Iris pigment epithelial cell (primary cell): ENCODE measurements around the gene GALNT2.

Experiments
- DNase-seq: peaks from one replicate; pipeline ENCODE4 v3.0.0-alpha.2; 2011; ENCODE audit warnings: low read depth

The GALNT2 gene

GRCh38 chr1:230146709-230147108 is 79.7 kb downstream of the GALNT2 start:
- no peak for DNase-seq

GRCh38 chr1:230147253-230148125 is 80.5 kb downstream of the GALNT2 start:
- DNase-seq = no peak

GRCh38 chr1:230148126-230148652 is 81.2 kb downstream of the GALNT2 start:
- no peak for DNase-seq

DNA sequence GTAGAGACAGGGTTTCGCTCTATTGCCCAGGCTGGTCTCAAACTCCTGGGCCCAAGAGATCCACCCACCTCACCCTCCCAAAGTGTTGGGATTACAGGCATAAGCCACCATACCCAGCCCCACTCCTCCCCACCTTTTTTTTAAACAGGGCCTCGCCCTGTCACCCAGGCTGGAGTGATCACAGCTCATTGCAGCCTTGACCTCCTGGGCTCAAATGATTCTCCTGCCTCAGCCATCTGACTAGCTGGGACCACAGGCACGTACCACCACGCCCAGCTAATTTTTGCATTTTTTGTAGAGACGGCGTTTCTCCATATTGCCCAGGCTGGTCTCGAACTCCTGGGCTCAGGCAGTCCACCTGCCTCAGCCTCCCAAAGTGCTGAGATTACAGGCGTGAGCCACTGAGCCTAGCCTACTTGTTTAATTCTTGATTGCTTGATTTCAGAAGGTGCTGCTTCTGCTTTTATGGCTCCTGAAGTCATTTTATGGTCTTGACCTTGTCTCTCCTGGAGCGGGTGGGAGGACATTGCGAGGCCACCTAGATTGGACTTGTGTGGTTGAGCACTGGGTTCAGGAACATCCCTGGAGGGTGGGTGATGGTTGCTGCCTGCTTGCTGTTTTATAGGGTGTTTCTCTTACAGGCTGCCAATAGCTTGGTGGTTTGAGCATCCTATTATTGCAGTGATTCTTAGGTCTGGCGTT is 81.9 kb downstream of the GALNT2 start:
- no peak for DNase-seq

GRCh38 chr1:230149751-230150584 is 82.9 kb downstream of the GALNT2 start:
- DNase-seq = peak; percentile 56

DNA sequence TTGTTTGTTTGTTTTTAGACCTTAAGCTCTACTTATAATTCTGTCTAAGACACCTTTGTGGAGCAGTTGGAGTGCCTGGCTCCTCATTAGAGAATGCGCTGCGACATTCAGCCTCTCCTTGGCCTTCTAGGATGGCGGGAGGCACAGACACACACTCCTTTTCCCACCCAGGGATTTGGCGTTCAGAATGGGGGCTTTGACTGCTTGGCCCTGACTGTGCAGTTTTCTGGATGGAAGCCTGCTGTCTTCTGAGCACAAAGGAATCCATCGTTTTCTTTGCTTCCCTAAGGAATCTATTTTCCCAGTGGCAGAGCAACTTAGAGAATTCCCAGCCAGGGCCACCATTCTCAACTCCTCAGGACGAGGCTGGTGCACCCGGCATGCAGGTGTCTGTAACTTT is 83.6 kb downstream of the GALNT2 start:
- DNase-seq = no peak

DNA sequence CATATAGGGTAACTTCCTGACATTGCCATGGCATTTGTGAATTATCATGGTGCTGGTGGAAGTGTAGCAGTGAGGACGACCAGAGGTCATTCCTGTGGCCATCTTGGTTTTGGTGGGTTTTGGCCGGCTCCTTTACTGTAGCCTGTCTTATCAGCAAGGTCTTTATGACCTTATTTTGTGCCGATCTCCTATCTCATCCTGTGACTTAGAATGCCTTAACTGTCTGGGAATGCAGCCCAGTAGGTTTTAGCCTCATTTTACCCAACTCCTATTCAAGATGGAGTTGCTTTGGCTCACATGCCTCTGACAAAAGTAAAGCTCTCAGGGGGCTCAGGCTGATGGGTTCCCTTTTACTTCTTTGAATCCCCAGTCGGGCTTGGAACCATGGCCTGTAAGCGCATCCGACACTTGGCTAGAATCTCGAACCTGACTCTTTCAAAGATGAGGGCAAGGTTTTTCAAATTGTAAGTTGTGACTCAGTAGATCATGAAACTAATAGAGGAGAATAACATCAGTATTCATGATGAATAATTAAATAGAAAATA is 85.0 kb downstream of the GALNT2 start:
- no peak for DNase-seq

GRCh38 chr1:230152999-230153398 is 86.0 kb downstream of the GALNT2 start:
- no peak for DNase-seq

DNA sequence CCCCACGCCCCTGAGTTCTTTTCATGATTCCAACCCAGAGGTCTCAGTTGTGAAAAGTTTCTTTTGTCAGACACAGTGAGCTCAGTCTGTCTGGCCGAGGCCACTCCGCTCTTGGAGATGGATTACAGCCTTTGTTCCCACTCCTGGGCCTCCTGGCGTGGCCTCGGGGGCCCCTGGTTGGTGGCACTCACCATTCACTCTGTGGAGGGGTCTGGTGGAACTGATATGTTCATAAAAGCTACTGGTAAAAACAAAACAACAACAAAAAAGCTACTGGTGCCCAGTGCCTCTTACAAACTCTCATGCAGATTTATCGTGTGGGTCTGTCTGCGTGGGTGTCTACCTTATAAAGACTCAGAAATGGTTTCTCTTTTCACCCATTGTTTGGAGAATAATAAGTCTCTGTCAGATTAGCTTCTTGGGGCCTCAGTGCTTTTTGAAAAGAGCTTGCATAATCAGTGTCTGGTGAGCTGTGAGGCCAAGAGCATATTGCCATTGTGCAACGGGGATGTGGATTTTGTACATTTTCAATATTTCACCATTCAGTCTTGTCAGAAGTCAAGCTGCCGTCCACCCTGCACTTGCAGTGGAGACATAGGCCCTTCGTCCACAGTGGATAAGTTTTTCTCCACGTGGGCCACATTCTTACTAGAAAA is 86.7 kb downstream of the GALNT2 start:
- peak; percentile 92 for DNase-seq

DNA sequence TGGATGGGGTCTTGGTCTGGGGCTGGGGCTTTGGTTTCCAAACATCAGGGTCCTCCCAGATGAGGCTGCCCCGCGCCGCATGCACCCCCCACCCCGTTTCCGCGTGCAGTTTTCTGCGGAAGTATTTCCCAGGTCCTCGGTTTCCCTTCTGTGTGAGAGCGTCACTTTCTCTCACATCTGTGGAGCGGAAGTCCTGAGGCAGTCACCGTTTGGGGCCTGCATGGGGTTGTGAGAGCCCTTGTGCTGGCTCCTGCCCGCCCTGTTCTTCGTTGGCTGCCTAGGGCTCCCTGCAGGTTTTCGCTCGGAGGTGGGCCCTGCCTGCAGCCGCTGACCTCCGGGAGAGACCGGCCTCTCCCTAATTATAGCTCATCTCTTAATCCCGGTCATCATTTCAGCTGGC is 88.0 kb downstream of the GALNT2 start:
- DNase-seq = no peak

DNA sequence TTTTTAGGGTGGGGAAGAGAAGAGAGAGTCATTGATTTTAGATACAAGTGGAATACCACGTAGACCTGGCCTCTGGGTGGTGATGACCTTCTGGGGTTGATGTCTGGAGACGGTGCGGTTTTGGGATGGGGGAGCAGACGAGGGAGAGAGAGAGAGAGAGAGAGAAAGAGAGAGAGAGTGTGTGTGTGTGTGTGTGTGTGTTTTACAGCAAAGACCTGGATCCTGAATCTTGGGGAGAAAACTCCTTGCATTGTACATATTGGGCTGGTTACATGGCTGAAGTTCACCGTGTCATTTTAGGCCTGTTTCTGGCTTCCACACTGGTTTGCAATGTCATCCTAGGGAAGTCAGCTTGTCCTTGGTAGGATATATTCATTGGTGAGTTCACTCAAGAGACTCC is 89.0 kb downstream of the GALNT2 start:
- no peak for DNase-seq

GRCh38 chr1:230156536-230156935 is 89.5 kb downstream of the GALNT2 start:
- DNase-seq = no peak

GRCh38 chr1:230157420-230158390 is 90.7 kb downstream of the GALNT2 start:
- DNase-seq = no peak

DNA sequence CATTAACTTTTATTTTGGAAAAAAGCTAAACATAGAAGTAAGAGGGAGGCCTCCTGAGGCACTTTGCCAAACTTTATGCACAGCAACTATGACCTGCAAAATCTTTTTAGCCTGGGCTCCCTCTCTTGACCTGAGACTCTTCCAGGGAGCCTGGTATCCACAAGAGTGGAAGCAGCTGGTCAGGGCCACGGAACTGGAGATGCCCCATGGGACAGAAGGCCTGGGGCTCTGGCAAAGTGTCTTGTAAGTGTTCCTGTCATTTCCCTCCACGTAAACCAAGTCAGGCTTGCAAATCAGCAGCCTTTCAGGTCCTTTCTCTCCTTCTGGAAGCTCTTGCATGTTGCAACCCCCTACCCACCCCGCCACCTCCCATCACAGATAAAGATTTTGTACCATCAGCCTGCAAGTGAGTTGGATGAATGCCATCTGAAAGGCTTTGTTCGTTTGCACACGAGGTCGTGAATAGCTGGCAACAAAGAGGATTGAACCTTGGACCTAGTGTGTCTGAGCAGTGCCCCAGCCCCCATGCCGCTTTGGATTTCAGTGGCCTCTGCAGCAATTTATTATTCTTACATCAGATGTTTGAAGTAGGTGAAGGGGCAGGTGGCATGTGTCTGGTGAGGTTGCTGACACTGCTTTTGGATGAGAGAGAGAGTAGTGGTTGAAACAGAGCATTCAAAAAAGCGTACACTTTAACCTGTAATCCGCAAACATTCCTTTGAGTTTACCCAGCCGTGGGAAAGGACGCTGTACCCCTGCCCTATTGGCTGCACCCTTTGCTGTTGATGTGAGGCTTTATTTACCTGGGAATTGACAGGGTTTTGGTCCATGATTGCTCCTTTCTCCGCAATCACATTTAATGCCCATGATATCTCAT is 91.6 kb downstream of the GALNT2 start:
- DNase-seq = no peak

DNA sequence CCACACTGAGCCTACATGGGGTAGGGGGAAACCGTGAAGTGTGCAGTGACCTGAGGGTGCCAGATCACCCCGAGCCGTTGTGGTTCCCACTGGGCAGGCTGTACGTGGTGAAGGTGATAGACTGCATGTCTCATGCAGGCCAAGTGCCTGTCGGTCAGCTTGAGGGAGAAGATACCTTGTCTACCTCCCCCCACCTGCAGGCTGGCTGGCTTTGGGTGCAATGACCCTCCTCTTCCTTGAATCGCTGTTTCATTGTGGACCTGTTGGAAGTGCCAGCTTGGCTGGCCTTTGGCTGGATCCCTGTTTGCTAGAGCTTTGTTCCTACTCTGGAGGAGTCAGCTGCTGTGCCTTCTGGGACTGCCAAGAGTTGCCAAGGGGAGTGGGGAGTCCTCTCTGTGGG is 92.5 kb downstream of the GALNT2 start:
- DNase-seq = no peak

DNA sequence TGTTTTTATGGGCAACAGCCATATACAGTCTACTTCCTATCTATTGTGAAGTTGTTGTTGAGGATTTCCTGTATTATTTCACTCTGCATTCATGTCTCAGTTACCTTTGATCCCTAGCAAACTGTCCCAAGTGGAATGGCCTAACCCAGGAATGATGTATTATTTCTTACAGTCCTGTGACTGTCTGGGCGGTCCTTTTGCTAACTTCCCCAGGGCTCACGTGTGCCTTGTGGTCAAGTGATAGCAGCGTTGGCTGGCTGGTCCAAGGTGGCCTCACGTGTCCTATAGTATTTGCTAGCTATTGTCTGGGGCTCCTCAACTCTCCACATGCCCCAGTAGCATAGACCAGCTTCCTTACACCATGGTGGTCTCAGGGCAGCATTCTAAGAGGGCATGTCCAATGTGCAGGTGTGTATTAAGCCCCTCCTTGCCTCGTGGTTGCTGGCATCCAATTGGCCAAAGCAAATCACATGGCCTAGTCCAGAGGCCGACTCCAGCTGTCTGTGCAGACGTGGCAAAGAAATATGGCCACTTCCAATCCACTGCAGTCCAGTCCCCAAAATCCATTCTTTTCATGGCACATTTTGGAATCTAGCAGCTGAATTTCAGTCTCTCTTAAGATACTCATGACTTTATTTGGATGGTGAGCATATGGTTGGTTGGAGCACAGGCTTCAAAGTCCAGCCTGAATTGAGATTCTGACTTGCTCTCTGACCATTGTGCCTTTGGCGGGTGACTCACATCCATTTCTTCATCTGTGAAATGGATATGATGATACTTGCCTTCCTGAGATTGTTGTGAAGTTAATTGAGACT is 94.1 kb downstream of the GALNT2 start:
- no peak for DNase-seq

DNA sequence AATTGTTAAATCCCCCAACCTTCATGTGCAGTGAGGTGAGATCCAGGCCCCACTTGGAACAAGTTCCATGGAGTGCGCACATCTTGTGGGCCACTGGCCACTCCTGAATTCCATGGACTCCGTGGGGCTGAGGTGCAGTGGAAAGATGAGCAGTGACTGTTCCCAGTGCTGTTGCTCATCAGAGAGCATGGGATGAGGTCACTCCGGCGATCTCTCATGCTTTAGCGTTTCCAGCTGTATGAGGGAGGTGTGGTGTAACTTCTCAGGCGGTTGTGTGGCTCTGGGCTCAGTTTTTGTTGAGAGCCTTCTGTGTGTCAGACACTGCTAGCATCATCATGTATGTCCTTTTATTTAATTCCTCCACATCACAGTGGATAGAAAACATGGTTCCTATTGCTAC is 96.2 kb downstream of the GALNT2 start:
- DNase-seq = peak; percentile 84

- DNase-seq = no peak
Measured at GRCh38 chr1:230163719-230164118, 96.7 kb downstream of the GALNT2 start.
